HUES6 (cell line): ENCODE data around the gene SPEM3.
A peak's percentile ranks its signal among the peaks of the same experiment; 100 is the strongest.

Experiments
- H3K27ac ChIP-seq: 2 replicates; pipeline ENCODE4 v1.7.0; 2013; ENCODE audit warnings: low read depth, mild to moderate bottlenecking, low read length, inconsistent platforms
- H3K27me3 ChIP-seq: 2 replicates; pipeline ENCODE4 v1.6.1; 2013; ENCODE audit warnings: low read length; ENCODE audit not compliant: control insufficient read depth, insufficient read depth
- H3K36me3 ChIP-seq: 2 replicates; pipeline ENCODE4 v1.6.1; 2013; ENCODE audit warnings: low read length; ENCODE audit not compliant: control insufficient read depth, insufficient read depth
- H3K4me1 ChIP-seq: 2 replicates; pipeline ENCODE4 v1.6.1; 2013; ENCODE audit warnings: low read length; ENCODE audit not compliant: control insufficient read depth, insufficient read depth
- H3K4me3 ChIP-seq: 2 replicates; pipeline ENCODE4 v1.5.1; 2013; ENCODE audit warnings: low read depth, low read length
- H3K9ac ChIP-seq: one replicate; pipeline ENCODE4 v1.6.1; 2013; ENCODE audit warnings: mild to moderate bottlenecking, low read length
- H3K9me3 ChIP-seq: 2 replicates; pipeline ENCODE4 v1.6.1; 2013; ENCODE audit warnings: low read depth, low read length; ENCODE audit not compliant: control insufficient read depth, insufficient read depth

SPEM3 gene

DNA sequence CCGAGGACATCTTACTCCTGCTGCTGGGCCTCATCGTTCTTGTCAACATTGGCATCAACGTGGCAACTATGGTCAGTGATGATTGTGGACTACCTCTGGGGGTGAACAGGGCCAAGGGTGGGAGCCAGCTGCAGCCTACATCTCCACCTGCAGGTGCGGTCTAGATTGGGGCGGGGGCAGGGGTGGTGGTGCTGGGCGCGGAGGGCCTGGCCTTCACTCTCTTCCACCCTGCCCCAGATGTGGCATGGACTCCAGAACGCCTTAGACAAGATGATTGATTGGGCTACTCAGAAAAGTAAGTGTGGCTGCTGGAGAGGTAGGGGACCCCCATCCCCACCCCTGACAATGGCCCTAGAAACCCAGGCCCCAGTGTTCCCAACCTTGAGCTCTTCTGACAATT is 2.9 kb upstream of the SPEM3 start:
- no peaks in the 10 kb centered on the region for H3K9me3 ChIP-seq
- H3K4me1 ChIP-seq = no peaks in the 10 kb centered on the region
- H3K27ac ChIP-seq = no peak overlapping the region
- H3K4me3 ChIP-seq = no peak overlapping the region
- H3K36me3 ChIP-seq = no peaks in the 10 kb centered on the region
- H3K27me3 ChIP-seq = peaks cover 2% of the 10 kb centered on the region; the same call in 1 of the 2 replicates
- H3K9ac ChIP-seq = no peak overlapping the region

DNA sequence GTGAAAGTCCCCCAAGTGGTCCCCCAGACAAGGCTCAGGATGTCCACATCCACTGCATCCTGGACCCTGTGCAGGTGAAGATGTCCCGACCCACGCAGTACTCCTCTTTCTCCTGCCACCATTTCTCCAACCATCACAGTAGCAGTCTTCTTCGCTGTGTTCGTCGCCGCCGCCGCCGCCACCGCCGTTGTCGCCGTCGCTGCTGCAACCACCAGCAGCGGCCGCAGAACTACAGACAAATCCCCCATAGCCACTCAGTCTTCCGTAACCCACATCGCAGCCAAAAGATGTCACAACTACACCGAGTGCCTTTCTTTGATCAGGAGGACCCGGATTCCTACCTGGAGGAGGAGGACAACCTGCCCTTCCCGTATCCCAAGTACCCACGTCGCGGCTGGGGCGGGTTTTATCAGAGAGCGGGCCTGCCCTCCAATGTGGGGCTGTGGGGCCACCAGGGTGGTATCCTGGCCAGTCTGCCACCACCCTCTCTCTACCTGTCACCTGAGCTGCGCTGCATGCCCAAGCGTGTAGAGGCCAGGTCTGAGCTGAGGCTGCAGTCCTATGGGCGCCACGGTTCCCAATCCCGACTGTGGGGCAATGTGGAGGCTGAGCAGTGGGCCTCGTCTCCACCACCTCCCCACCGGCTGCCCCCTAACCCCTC is 2.3 kb upstream of the SPEM3 start:
- no peaks in the 10 kb centered on the region for H3K4me1 ChIP-seq
- no peak overlapping the region for H3K9ac ChIP-seq
- no peak overlapping the region for H3K27ac ChIP-seq
- no peak overlapping the region for H3K4me3 ChIP-seq
- H3K27me3 ChIP-seq = peaks cover 2% of the 10 kb centered on the region; the same call in 1 of the 2 replicates
- H3K9me3 ChIP-seq = no peaks in the 10 kb centered on the region
- H3K36me3 ChIP-seq = no peaks in the 10 kb centered on the region

DNA sequence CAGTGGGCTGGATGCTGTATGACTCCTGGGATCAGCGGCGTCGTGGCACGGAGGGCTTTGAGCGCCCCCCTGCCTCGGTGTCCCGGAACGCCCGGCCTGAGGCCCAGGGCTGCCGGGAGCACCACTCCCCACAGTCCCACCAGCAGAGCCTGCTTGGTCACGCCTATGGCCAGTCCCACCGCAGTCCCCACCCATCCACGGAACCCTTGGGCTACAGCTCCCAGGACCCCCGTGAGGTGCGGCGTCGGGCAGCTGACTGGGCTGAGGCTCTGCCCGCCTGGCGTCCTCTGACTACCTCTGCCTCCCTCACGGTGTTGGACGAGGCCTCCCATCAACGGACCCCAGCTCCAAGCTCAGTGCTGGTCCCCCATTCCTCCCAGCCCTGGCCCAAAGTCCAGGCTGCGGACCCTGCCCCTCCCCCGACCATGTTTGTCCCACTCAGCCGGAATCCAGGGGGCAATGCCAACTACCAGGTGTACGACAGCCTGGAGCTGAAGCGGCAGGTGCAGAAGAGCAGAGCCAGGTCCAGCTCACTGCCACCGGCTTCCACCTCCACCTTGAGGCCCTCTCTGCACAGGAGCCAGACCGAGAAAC is 1.7 kb upstream of the SPEM3 start:
- H3K4me3 ChIP-seq = no peak overlapping the region
- H3K36me3 ChIP-seq = no peaks in the 10 kb centered on the region
- H3K27ac ChIP-seq = no peak overlapping the region
- H3K9me3 ChIP-seq = no peaks in the 10 kb centered on the region
- no peaks in the 10 kb centered on the region for H3K4me1 ChIP-seq
- H3K9ac ChIP-seq = no peak overlapping the region
- peaks cover 2% of the 10 kb centered on the region; the same call in 1 of the 2 replicates for H3K27me3 ChIP-seq

DNA sequence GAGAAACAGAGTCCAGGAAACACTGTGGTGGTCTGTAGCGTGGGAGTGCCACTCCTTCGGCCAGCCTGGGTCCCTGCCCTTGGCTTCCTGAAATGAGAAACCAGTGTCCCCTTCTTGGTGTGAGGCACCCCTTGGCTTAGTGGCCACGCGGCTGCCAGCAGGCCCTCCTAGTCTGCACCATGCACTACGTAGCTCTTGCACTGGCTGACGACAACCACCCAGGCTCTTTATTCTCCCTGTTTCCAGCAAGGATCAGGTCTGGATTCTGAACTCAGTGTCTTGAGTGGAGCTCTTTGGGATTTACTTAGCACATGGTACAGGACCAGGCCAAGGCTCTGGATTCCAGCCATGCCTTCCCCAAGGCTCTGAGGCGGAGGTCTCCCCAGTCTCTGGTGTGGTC is 1.1 kb upstream of the SPEM3 start:
- no peak overlapping the region for H3K9ac ChIP-seq
- no peaks in the 10 kb centered on the region for H3K9me3 ChIP-seq
- H3K27ac ChIP-seq = no peak overlapping the region

DNA sequence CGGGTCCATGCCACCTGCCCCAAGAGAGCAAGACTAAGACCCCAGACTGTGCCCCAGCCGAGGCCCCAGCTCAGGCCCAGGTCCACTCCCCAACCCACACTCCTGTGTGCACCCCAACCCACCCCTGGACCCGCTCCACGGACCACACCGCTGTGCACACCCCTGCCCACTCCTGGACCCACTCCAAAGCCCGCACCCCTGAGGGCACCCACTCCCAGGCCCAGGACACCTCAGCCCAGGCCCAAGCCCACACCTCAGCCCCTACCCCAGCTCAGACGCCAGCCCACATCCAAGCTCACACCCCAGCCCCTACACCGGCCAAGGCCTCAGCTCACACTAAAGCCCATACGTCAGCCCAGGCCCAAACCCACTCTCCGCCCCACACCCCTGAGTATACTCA is 1.1 kb downstream of the SPEM3 start:
- Histone ChIP-seq H3K27ac (no peak overlapping the region), H3K4me3 (no peak overlapping the region), H3K36me3 (no peaks in the 10 kb centered on the region), H3K9ac (no peak overlapping the region), H3K4me1 (no peaks in the 10 kb centered on the region), H3K27me3 (peaks cover 2% of the 10 kb centered on the region; the same call in 1 of the 2 replicates), H3K9me3 (no peaks in the 10 kb centered on the region)

More for the DNA sequence above, 1.1 kb upstream of the SPEM3 start:
- Histone ChIP-seq H3K27me3 (peaks cover 2% of the 10 kb centered on the region; the same call in 1 of the 2 replicates), H3K36me3 (no peaks in the 10 kb centered on the region), H3K4me1 (no peaks in the 10 kb centered on the region), H3K4me3 (no peak overlapping the region)

DNA sequence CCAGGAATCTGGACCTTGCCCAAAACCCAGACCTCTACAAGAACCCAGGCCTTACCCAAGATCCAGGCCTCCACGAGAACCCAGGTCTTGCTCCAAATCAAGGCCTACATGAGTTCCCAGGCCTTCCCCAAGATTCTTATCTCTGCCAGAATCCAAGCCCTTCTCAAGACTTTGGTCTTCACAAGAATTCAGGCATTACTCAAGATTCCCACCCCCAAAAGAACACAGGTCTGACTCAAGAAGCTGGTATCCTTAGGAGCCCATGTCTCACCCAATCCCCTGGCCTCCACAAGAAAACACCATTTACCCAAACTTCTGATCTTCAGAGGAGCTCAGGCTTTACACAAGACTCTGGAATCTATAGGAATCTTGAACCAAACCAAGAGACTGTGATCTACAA is 2.6 kb downstream of the SPEM3 start:
- Histone ChIP-seq H3K36me3 (no peaks in the 10 kb centered on the region), H3K4me3 (no peak overlapping the region), H3K9me3 (no peaks in the 10 kb centered on the region), H3K27me3 (peaks cover 2% of the 10 kb centered on the region; the same call in 1 of the 2 replicates), H3K27ac (no peak overlapping the region), H3K9ac (no peak overlapping the region), H3K4me1 (no peaks in the 10 kb centered on the region)

DNA sequence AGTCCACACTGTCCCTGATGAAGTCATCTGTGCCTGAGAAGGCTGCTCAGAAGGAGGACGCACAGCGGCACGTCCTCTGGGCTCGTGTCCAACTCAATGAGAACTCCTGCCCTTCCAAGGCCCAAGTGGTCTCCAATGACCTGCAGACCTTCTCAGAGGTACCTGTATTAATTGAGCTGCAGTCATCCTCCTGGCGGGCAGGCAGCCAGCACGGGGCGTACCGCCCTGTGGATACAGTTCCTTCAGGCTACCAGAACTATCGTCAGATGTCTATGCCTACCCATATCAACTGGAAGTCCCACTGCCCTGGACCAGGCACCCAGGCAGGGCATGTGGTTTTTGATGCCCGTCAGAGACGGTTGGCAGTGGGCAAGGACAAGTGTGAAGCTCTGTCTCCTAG is 3.6 kb downstream of the SPEM3 start:
- no peaks in the 10 kb centered on the region for H3K36me3 ChIP-seq
- no peaks in the 10 kb centered on the region for H3K9me3 ChIP-seq
- no peak overlapping the region for H3K9ac ChIP-seq
- H3K4me1 ChIP-seq = no peaks in the 10 kb centered on the region
- peaks cover 5% of the 10 kb centered on the region; the same call in 1 of the 2 replicates for H3K27me3 ChIP-seq
- H3K27ac ChIP-seq = no peak overlapping the region
- no peak overlapping the region for H3K4me3 ChIP-seq

DNA sequence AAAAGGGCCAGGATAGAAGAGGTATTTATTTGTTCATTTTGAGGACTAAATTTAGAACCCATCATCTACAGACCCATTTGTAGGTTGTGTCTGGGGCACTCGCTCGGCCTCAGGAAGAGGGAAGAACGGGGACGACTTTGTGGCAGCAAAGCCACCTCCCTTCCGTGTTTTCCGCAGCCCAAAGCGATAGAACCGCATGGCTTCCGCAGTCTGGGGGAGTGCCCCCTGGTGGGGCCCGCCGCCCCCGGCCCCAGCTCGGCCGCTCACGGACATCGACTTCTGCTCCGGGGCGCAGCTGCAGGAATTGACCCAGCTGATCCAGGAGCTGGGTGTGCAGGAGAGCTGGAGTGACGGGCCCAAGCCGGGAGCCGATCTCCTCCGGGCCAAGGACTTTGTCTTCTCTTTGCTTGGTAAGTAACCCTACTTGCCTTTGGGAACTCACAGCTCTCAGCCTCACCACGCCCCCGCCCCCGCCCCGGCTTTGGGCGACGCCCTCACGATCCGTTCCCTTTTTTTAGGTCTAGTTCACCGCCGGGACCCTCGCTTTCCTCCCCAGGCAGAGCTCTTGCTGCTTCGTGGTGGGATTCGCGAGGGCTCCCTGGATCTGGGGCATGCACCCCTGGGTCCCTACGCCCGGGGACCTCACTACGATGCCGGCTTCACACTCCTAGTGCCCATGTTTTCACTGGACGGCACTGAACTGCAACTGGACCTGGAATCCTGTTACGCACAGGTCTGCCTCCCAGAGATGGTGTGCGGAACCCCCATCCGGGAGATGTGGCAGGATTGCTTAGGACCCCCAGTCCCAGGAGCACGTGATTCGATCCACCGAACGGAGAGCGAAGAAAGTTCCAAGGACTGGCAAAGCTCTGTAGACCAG is 7.3 kb downstream of the SPEM3 start:
- Histone ChIP-seq H3K4me1 (peaks cover 17% of the 10 kb centered on the region), H3K27ac (peak overlapping the region; percentile 24; the same call in 1 of the 2 replicates), H3K9me3 (no peaks in the 10 kb centered on the region), H3K27me3 (peaks cover 28% of the 10 kb centered on the region), H3K36me3 (no peaks in the 10 kb centered on the region), H3K9ac (peak overlapping the region; percentile 68), H3K4me3 (peak overlapping the region; percentile 80)

DNA sequence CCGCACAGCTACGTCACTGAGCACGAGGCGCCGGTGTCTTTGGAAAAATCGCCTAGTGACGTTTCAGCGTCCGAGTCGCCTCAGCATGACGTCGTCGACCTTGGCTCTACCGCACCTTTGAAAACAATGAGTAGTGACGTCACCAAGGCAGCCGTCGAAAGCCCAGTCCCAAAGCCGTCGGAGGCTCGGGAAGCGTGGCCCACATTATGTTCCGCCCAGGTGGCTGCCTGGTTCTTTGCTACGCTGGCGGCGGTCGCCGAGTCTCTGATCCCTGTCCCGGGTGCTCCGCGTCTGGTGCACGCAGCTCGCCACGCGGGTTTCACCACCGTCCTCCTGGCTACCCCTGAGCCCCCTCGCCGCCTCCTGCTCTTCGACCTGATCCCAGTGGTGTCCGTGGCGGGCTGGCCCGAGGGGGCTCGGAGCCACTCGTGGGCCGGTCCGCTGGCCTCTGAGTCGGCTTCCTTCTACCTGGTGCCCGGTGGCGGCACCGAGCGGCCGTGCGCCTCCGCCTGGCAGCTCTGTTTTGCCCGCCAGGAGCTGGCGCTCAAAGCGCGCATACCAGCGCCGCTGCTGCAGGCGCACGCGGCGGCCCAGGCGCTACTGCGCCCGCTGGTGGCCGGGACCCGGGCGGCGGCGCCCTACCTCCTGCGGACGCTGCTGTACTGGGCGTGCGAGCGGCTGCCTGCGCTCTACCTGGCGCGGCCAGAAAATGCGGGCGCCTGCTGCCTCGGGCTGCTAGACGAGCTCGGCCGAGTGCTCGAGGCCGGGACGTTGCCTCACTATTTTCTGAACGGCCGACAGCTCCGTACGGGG is 8.1 kb downstream of the SPEM3 start:
- H3K36me3 ChIP-seq = no peaks in the 10 kb centered on the region
- H3K27me3 ChIP-seq = peaks cover 34% of the 10 kb centered on the region
- peak overlapping the region; percentile 68 for H3K9ac ChIP-seq
- H3K4me3 ChIP-seq = peak overlapping the region; percentile 80
- H3K27ac ChIP-seq = no peak overlapping the region; the same call in 1 of the 2 replicates
- H3K9me3 ChIP-seq = no peaks in the 10 kb centered on the region
- H3K4me1 ChIP-seq = peaks cover 25% of the 10 kb centered on the region

DNA sequence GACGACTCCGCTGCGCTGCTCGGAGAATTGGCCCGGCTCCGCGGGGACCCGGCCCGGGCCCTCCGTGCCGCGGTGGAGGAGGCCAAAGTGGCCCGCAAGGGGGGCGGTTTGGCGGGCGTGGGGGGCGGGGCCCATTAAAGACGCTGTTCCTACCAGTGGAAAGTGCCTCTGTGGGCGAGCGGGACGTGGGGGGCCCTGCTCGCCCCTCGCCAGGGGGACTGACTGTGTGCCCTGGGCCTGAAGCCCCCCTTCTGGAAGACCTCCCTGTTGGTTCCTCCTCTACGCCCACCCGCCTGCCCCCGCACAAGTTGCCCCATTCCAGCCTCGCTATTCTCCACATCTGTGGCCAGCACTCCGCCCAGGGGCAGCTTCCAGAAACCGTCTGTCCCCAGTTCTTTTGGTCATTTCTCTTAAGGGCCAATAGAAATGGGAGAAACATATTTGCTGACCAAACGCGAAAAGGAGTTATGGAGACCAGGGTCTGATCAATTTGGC is 8.8 kb downstream of the SPEM3 start:
- Histone ChIP-seq H3K27ac (no peak overlapping the region), H3K36me3 (no peaks in the 10 kb centered on the region), H3K27me3 (peaks cover 37% of the 10 kb centered on the region), H3K4me3 (peak overlapping the region; percentile 80), H3K9ac (peak overlapping the region; percentile 3), H3K9me3 (no peaks in the 10 kb centered on the region), H3K4me1 (peaks cover 25% of the 10 kb centered on the region)
